LNCAP (cell line): ENCODE results near the gene GRM7.

Source experiments
- TF ChIP-seq, protein P1 (sequence below): fragments of 450-650 bp; IDR thresholded peaks from 2 replicates; pipeline ENCODE4 v1.5.1; 2017; ENCODE audit warnings: mild to moderate bottlenecking

The GRM7 gene

GRCh38 chr3:7682822-7683229, 821.9 kb downstream of the GRM7 start:
- TF ChIP-seq, protein P1, sequence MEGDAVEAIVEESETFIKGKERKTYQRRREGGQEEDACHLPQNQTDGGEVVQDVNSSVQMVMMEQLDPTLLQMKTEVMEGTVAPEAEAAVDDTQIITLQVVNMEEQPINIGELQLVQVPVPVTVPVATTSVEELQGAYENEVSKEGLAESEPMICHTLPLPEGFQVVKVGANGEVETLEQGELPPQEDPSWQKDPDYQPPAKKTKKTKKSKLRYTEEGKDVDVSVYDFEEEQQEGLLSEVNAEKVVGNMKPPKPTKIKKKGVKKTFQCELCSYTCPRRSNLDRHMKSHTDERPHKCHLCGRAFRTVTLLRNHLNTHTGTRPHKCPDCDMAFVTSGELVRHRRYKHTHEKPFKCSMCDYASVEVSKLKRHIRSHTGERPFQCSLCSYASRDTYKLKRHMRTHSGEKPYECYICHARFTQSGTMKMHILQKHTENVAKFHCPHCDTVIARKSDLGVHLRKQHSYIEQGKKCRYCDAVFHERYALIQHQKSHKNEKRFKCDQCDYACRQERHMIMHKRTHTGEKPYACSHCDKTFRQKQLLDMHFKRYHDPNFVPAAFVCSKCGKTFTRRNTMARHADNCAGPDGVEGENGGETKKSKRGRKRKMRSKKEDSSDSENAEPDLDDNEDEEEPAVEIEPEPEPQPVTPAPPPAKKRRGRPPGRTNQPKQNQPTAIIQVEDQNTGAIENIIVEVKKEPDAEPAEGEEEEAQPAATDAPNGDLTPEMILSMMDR = no peak

DNA sequence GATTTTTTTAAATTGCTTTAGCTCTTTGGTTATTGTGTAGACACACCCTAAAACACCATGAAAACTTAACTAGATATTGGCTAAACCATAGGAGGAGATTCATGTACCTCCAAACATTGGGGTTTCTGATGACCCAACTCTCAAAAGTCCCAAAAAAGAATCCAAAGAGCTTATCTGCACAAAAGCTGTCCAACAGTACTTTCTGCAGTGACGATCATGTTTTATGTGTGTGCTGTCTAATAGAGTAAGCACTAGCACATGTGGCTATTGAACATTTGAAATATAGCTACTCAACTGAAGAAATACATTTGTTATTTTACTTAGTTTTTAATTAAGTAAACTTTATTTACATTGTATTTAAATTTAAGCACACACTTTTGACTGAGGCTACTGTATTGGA, 822.5 kb downstream of the GRM7 start:
- TF ChIP-seq, protein P1 = no peak

DNA sequence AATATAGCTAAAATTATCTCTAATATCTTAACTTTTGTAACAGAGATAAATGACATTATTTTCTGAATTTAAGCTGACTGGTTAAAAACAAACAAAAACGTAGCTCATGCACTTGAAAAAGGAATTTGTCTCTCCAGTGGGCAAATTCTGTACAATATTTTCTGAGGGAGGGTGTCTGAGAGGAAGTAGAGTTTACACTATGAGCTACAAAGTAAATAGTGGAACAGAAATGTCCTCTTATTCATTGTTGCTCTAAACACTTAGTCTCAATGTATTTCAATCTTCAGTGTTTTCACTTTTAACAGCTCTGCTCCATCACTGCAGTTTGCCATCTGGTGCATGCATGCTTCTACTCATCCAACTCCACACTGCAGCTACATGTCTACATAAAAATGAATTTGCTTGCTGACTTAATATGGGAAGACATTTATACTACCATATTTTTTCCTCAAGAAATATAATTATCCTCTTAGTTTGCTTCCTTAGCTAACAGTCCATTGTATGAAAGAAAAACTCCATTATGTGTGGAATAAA, 823.3 kb downstream of the GRM7 start:
- TF ChIP-seq, protein P1 = no peak

DNA sequence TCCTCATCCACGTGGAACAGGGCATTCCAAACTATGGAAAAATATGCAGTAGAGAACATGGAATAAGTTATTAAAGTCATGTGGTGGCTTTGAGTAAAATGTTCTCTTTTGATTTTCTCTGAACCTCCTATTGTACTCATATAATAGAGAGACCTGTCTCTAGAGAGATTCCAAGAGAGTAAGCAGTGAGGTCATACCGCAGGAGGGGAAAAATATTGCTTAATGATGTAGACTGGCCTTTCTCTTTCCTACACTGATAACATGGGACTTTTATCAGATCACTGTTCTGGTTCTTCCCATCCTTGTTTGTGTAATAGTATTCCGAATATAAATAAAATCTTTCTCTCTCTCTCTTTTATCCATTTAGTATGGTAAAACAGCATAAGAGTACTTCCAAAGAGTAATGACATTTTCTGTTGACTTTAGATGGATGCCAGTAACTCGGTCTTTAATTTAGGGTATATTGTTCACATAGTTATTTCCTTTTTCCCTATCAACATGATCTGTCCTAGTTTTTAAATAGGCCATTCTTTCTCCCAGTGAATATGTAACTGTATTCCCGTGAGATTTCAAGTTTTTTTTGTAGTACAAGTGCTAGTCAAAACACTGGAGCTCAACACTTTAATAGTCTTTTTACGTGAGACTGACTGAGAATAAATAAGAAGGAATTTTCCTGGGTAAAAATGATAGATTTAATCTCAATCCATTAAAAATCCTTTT, 826.7 kb downstream of the GRM7 start:
- TF ChIP-seq, protein P1 = no peak

DNA sequence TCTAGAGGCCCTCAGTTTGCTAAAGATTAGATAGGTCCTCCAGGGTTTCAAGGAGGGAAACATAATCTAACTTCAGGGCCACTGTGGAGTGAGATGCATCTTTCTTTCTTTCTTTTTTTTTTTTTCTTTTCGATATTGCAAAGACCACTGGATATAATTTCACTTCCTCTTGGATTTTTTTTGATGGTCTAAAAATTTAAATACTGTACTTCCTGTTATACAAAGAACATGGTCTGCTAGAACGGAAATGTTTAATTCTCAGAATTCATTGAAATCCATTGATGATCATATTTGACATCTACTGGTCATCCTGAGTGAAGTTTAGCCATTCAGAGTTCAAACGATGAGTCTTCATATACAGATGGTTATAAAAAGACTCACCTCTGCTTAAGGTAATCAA, 832.0 kb downstream of the GRM7 start:
- TF ChIP-seq, protein P1 = no peak

- TF ChIP-seq, protein P1 = no peak
Measured at GRCh38 chr3:7693976-7694375, 833.1 kb downstream of the GRM7 start.

GRCh38 chr3:7695049-7695448, 834.1 kb downstream of the GRM7 start:
- TF ChIP-seq, protein P1 = no peak
